Limb (tissue), 2 donors: ENCODE measurements around the gene TBC1D8B.

ENCODE experiments used
- DNase-seq, 2 donors: peaks; one replicate each; pipeline ENCODE4 v3.0.0-alpha.2; 2016; ENCODE audit errors: extremely low spot score in 2 of 2

TBC1D8B gene

GRCh38 chrX:106897259-106897658, 94.8 kb downstream of the TBC1D8B start:
- no peak for DNase-seq

- DNase-seq, result no peak
Observed at GRCh38 chrX:106898462-106898861, 96.0 kb downstream of the TBC1D8B start.

GRCh38 chrX:106899276-106899675, 96.8 kb downstream of the TBC1D8B start:
- no peak for DNase-seq

GRCh38 chrX:106899841-106900240, 97.4 kb downstream of the TBC1D8B start:
- DNase-seq, result no peak

- DNase-seq, result no peak
Observed at GRCh38 chrX:106901341-106901740, 98.9 kb downstream of the TBC1D8B start.

- no peak for DNase-seq
Observed at GRCh38 chrX:106901781-106902219, 99.3 kb downstream of the TBC1D8B start.

- DNase-seq, result no peak
Observed at GRCh38 chrX:106902684-106903083, 100.2 kb downstream of the TBC1D8B start.

- no peak for DNase-seq
Observed at GRCh38 chrX:106903291-106903824, 100.9 kb downstream of the TBC1D8B start, which contains the start of gene RIPPLY1. Gene RIPPLY1, minus strand, starts transcription at chrX:106903341. Its CDS starts 54 bp downstream, at chrX:106903287.

GRCh38 chrX:106903856-106904528, 101.5 kb downstream of the TBC1D8B start:
- DNase-seq, result no peak

- DNase-seq, result no peak
Observed at GRCh38 chrX:106905064-106905708, 102.7 kb downstream of the TBC1D8B start.

GRCh38 chrX:106906361-106906760, 103.9 kb downstream of the TBC1D8B start:
- DNase-seq, result no peak

GRCh38 chrX:106912864-106913263, 110.4 kb downstream of the TBC1D8B start:
- DNase-seq, result no peak

- DNase-seq, result no peak
Observed at GRCh38 chrX:106917830-106918500, 115.5 kb downstream of the TBC1D8B start.

- no peak for DNase-seq
Observed at GRCh38 chrX:106919932-106920452, 117.5 kb downstream of the TBC1D8B start, which contains the start of gene CLDN2. Gene CLDN2, plus strand, starts transcription at chrX:106920402. Its CDS starts 7,827 bp downstream, at chrX:106928229.

- no peak for DNase-seq
Observed at GRCh38 chrX:106921637-106922036, 119.2 kb downstream of the TBC1D8B start.
